Panc1 (cell line): Measurements from ENCODE around the gene CUX1. TPM values are rescaled to one million over a fixed set of nuclear protein-coding genes. Genes with fewer than 3 reads are reported as not detected.

Source experiments
- ATAC-seq: fragments of 200-7000 bp; cut with Tn5 transposase; 2 replicates; pipeline ENCODE4 v1.9.1; 2020; ENCODE audit warnings: mild to moderate bottlenecking, moderate library complexity
- BruUV-seq: library from RNA; stranded (reverse); fragments of 400-500 nt; replicated peaks from 2 replicates; lab custom pipeline; 2021; lab: Mats Ljungman, UMichigan
- CTCF ChIA-PET: fragments of 300-600 bp; sonication (Branson Sonifier 250); formaldehyde crosslinking; loops from one replicate; lab custom pipeline; 2022; ENCODE audit warnings: antibody characterized with exemption; lab: Charles Lee
- POLR2A ChIA-PET: fragments of 300-600 bp; sonication (Branson Sonifier 250); formaldehyde crosslinking; loops from one replicate; lab custom pipeline; 2022; ENCODE audit warnings: antibody characterized with exemption; lab: Charles Lee
- DNase-seq: peaks from one replicate; pipeline ENCODE4 v3.0.0-alpha.2; 2010; ENCODE audit warnings: low read depth, low spot score
- H3K27ac ChIP-seq: 2 replicates; pipeline ENCODE4 v1.5.1; 2011; ENCODE audit warnings: mild to moderate bottlenecking, low read length, inconsistent platforms
- H3K27me3 ChIP-seq: fragments of 200-500 bp; sonication (Bioruptor generic); 2 replicates; pipeline ENCODE4 v1.6.0; 2014; ENCODE audit warnings: low read length, inconsistent platforms; ENCODE audit not compliant: control insufficient read depth, insufficient read depth
- H3K36me3 ChIP-seq: fragments of 200-500 bp; sonication (Bioruptor generic); 2 replicates; pipeline ENCODE4 v1.5.1; 2014; ENCODE audit warnings: inconsistent platforms, mild to moderate bottlenecking, low read length, moderate library complexity; ENCODE audit not compliant: control insufficient read depth, insufficient read depth
- H3K4me1 ChIP-seq: 2 replicates; pipeline ENCODE4 v1.5.1; 2011; ENCODE audit warnings: inconsistent platforms, mild to moderate bottlenecking, low read length, moderate library complexity; ENCODE audit not compliant: control insufficient read depth, insufficient read depth
- H3K4me3 ChIP-seq, 2 experiments: 2 replicates each; pipeline ENCODE4 v1.5.1; 2011 to 2012; ENCODE audit warnings: low read depth in 2 of 2, low read length in 2 of 2, mild to moderate bottlenecking in 2 of 2, inconsistent platforms in 1 of 2, moderate library complexity in 1 of 2
- H3K9me3 ChIP-seq: fragments of 200-500 bp; sonication (Bioruptor generic); 2 replicates; pipeline ENCODE4 v1.5.1; 2014; ENCODE audit warnings: low read depth, mild to moderate bottlenecking, inconsistent platforms, low read length, moderate library complexity; ENCODE audit not compliant: control insufficient read depth, insufficient read depth
- POLR2AphosphoS5 ChIP-seq: IDR thresholded peaks from 2 replicates; pipeline ENCODE4 v1.6.1; 2012; ENCODE audit warnings: mild to moderate bottlenecking, low read depth, low read length, moderate library complexity
- REST ChIP-seq, 2 experiments: IDR thresholded peaks; 2 replicates each; pipeline ENCODE4 v1.6.1; 2011 to 2012; ENCODE audit warnings: low read depth in 2 of 2, control low read depth in 1 of 2, low read length in 1 of 2, mild to moderate bottlenecking in 1 of 2, moderate library complexity in 1 of 2; ENCODE audit not compliant: insufficient read depth in 1 of 2
- SIN3A ChIP-seq: IDR thresholded peaks from 2 replicates; pipeline ENCODE4 v1.6.1; 2012; ENCODE audit warnings: low read depth, mild to moderate bottlenecking, low read length, moderate library complexity, borderline replicate concordance; ENCODE audit not compliant: insufficient read depth
- TCF7L2 ChIP-seq: IDR thresholded peaks from 2 replicates; pipeline ENCODE4 v1.6.1; 2011; ENCODE audit warnings: mild to moderate bottlenecking, low read depth, low read length, inconsistent platforms
- in situ Hi-C: cut with HindIII; loops from 2 replicates; pipeline ENCODE4 v1.10.0; 2016; ENCODE audit warnings: low sequenced_read_pairs, low pct_unique_long_range_greater_than_20kb
- intact Hi-C: fragments of 100-400 bp; cut with micrococcal nuclease; formaldehyde crosslinking; loops from one replicate; pipeline ENCODE4 v1.10.0; 2022; ENCODE audit not compliant: unreplicated experiment
- total RNA-seq: library from RNA; stranded (reverse); gene quantifications from one replicate; pipeline ENCODE4 v1.2.1, GENCODE V29; 2021; ENCODE audit not compliant: unreplicated experiment
- TF ChIP-seq, protein P1 (sequence below): fragments of 450-650 bp; IDR thresholded peaks from 2 replicates; pipeline ENCODE4 v1.5.1; 2017; ENCODE audit warnings: mild to moderate bottlenecking

CUX1 gene
- total RNA-seq, 1 experiment from 2014 or later: 50.9 TPM

- Histone ChIP-seq H3K9me3 (no peaks in the 10 kb centered on the region), H3K27ac (no peak overlapping the region), H3K27me3 (no peaks in the 10 kb centered on the region), H3K36me3 (no peaks in the 10 kb centered on the region), H3K4me3 (no peak overlapping the region), H3K4me1 (0 out of 2 replicates have a peak, but pooled peaks cover 4% of the 10 kb centered on the region)
- no peak for TF ChIP-seq REST (IDR thresholded peaks at IDR 0.05; ENCODE audit: insufficient read depth in 1 of 2, low read depth in 2 of 2, low read length in 1 of 2)
- TF ChIP-seq POLR2AphosphoS5: no peak
- TF ChIP-seq, protein P1, sequence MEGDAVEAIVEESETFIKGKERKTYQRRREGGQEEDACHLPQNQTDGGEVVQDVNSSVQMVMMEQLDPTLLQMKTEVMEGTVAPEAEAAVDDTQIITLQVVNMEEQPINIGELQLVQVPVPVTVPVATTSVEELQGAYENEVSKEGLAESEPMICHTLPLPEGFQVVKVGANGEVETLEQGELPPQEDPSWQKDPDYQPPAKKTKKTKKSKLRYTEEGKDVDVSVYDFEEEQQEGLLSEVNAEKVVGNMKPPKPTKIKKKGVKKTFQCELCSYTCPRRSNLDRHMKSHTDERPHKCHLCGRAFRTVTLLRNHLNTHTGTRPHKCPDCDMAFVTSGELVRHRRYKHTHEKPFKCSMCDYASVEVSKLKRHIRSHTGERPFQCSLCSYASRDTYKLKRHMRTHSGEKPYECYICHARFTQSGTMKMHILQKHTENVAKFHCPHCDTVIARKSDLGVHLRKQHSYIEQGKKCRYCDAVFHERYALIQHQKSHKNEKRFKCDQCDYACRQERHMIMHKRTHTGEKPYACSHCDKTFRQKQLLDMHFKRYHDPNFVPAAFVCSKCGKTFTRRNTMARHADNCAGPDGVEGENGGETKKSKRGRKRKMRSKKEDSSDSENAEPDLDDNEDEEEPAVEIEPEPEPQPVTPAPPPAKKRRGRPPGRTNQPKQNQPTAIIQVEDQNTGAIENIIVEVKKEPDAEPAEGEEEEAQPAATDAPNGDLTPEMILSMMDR: no peak
- TF ChIP-seq TCF7L2: no peak
- ChIA-PET CTCF (interaction anchor here (0.6 kb wide), 1 partner anchor 761 kb away, joined by 7 read pairs; no protein-coding TSS in a partner anchor), POLR2A (no interaction called here)
- BruUV-seq: no TSS peak
- intact Hi-C loops: no loop called here
- in situ Hi-C loops: no loop called here
- DNase-seq: no peak
- no peak for ATAC-seq
Observed at GRCh38 chr7:101905203-101905865, 87.9 kb downstream of the CUX1 start.

GRCh38 chr7:101906291-101907240 is 89.1 kb downstream of the CUX1 start:
- DNase-seq: no peak
- H3K9me3 ChIP-seq: no peaks in the 10 kb centered on the region
- CTCF ChIA-PET: no interaction called here
- intact Hi-C loops: no loop called here
- in situ Hi-C loops: no loop called here
- no peak overlapping the region for H3K4me3 ChIP-seq
- H3K36me3 ChIP-seq: no peaks in the 10 kb centered on the region
- TF ChIP-seq, protein P1: no peak
- TF ChIP-seq SIN3A (no peak), POLR2AphosphoS5 (no peak), REST (IDR thresholded peaks at IDR 0.05; ENCODE audit: insufficient read depth in 1 of 2, low read depth in 2 of 2, low read length in 1 of 2) (no peak), TCF7L2 (no peak)
- ATAC-seq: no peak
- POLR2A ChIA-PET: no interaction called here
- H3K4me1 ChIP-seq: no peaks in the 10 kb centered on the region
- no peaks in the 10 kb centered on the region for H3K27me3 ChIP-seq
- no TSS peak for BruUV-seq
- no peak overlapping the region for H3K27ac ChIP-seq
